NCI-H1436 (cell line): ENCODE data around the gene GRM8.

ENCODE experiments used
- DNase-seq: peaks from one replicate; lab custom pipeline; 2025; lab: John Stamatoyannopoulos, UW

Gene GRM8

GRCh38 chr7:126658684-126659083 lies 594.1 kb downstream of the GRM8 start:
- no peak for DNase-seq

- DNase-seq: peak; percentile 23
Observed at GRCh38 chr7:126657599-126658358, 595.0 kb downstream of the GRM8 start.

- DNase-seq: no peak
Observed at GRCh38 chr7:126657137-126657536, 595.6 kb downstream of the GRM8 start.

GRCh38 chr7:126656165-126656564 lies 596.6 kb downstream of the GRM8 start:
- DNase-seq: no peak

- DNase-seq: no peak
Observed at GRCh38 chr7:126637538-126637937, 615.2 kb downstream of the GRM8 start.

GRCh38 chr7:126635545-126635944 lies 617.2 kb downstream of the GRM8 start:
- DNase-seq: no peak

- no peak for DNase-seq
Observed at GRCh38 chr7:126608339-126608776, 644.4 kb downstream of the GRM8 start.

- no peak for DNase-seq
Observed at GRCh38 chr7:126606331-126606730, 646.4 kb downstream of the GRM8 start.

- no peak for DNase-seq
Observed at GRCh38 chr7:126605553-126605952, 647.2 kb downstream of the GRM8 start.

- peak; percentile 37 for DNase-seq
Observed at GRCh38 chr7:126605056-126605455, 647.7 kb downstream of the GRM8 start.

GRCh38 chr7:126589068-126589684 lies 663.6 kb downstream of the GRM8 start:
- DNase-seq: no peak

GRCh38 chr7:126578338-126578737 lies 674.4 kb downstream of the GRM8 start:
- DNase-seq: peak; percentile 69

- DNase-seq: no peak
Observed at GRCh38 chr7:126574276-126575250, 678.2 kb downstream of the GRM8 start.

- DNase-seq: no peak
Observed at GRCh38 chr7:126570845-126571244, 681.9 kb downstream of the GRM8 start.

- no peak for DNase-seq
Observed at GRCh38 chr7:126569402-126569801, 683.3 kb downstream of the GRM8 start.

GRCh38 chr7:126557271-126557670 lies 695.5 kb downstream of the GRM8 start:
- no peak for DNase-seq

- DNase-seq: no peak
Observed at GRCh38 chr7:126541406-126541805, 711.3 kb downstream of the GRM8 start.

- DNase-seq: peak; percentile 59
Observed at GRCh38 chr7:126535176-126535575, 717.6 kb downstream of the GRM8 start.

- peak; percentile 13 for DNase-seq
Observed at GRCh38 chr7:126533715-126534114, 719.0 kb downstream of the GRM8 start.

GRCh38 chr7:126529833-126530232 lies 722.9 kb downstream of the GRM8 start:
- DNase-seq: no peak

GRCh38 chr7:126529254-126529653 lies 723.5 kb downstream of the GRM8 start:
- no peak for DNase-seq

GRCh38 chr7:126525906-126526305 lies 726.8 kb downstream of the GRM8 start:
- DNase-seq: no peak
